Fibroblast of pulmonary artery (primary cell): ENCODE measurements around the gene TNS1.

Source experiments
- DNase-seq: peaks from one replicate; pipeline ENCODE4 v3.0.0-alpha.2; 2010; ENCODE audit warnings: low read depth
- H3K4me3 ChIP-seq: replicated peaks from 2 replicates; pipeline ENCODE4 v1.5.1; 2011; ENCODE audit warnings: low read depth, mild to moderate bottlenecking, control low read depth, low read length, moderate library complexity
- TF ChIP-seq, protein P1 (sequence below): IDR thresholded peaks from 2 replicates; pipeline ENCODE4 v1.5.1; 2011; ENCODE audit warnings: mild to moderate bottlenecking, control low read depth, low read length, inconsistent platforms; ENCODE audit errors: missing control alignments

TNS1 gene

DNA sequence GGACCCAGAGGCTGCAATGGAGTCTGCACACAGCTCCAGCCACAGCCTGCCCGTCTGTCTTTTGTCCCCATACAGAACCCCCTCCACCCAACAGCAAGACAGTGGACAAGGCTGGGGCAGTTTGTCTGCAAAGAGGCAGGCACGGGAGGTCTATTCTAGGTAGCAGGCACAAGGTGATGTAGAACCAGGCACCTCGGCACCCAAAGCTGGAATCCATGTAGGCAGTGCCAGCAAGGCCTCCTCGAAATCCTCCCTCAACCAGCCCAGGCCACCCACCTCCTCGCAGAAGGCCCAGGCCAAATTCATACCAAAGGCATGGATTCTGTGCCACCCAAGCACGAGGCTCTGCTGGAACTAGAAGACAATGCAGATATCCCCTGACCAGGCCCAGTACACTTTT lies 179.2 kb downstream of the TNS1 start:
- TF ChIP-seq, protein P1, sequence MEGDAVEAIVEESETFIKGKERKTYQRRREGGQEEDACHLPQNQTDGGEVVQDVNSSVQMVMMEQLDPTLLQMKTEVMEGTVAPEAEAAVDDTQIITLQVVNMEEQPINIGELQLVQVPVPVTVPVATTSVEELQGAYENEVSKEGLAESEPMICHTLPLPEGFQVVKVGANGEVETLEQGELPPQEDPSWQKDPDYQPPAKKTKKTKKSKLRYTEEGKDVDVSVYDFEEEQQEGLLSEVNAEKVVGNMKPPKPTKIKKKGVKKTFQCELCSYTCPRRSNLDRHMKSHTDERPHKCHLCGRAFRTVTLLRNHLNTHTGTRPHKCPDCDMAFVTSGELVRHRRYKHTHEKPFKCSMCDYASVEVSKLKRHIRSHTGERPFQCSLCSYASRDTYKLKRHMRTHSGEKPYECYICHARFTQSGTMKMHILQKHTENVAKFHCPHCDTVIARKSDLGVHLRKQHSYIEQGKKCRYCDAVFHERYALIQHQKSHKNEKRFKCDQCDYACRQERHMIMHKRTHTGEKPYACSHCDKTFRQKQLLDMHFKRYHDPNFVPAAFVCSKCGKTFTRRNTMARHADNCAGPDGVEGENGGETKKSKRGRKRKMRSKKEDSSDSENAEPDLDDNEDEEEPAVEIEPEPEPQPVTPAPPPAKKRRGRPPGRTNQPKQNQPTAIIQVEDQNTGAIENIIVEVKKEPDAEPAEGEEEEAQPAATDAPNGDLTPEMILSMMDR: no peak
- no peak overlapping the region for H3K4me3 ChIP-seq
- DNase-seq: no peak

GRCh38 chr2:217822296-217823252 lies 180.2 kb downstream of the TNS1 start:
- H3K4me3 ChIP-seq: no peak overlapping the region
- peak; percentile 28 for DNase-seq
- TF ChIP-seq, protein P1: no peak

DNA sequence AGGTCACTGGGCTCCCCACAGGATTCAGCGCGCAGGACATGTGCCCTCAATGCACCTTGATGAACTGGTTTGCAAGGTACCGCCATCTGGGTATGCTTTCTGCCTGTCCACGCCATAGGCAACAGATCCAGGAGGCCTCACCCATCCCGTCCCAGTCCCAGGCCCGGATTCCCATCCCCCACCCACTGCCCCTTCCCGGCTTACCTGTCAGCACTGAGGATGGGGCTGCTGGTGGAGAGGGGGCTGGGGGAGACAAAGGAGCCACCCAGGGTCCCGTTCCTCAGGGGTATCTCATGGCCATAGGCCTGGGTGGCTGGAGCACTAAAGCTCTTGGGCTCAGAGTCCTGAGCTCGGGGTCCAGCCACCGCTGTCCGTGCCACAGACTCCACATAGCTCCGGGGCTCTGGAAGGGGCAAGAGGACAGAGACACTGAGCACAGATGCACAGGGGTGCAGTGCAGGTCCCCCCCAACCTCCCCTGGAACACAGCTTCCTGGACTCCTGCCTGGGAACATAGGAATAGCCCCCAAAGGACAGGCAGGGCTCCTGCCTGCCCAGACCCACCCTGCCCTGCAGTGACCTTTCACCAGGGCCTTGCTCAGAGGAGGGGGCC lies 181.2 kb downstream of the TNS1 start:
- TF ChIP-seq, protein P1: no peak
- DNase-seq: no peak
- H3K4me3 ChIP-seq: no peak overlapping the region

- H3K4me3 ChIP-seq: no peak overlapping the region
Observed at GRCh38 chr2:217820904-217821303, 181.9 kb downstream of the TNS1 start.

GRCh38 chr2:217820091-217820819 lies 182.5 kb downstream of the TNS1 start:
- TF ChIP-seq, protein P1: no peak
- no peak overlapping the region for H3K4me3 ChIP-seq
- DNase-seq: peak; percentile 72

More at GRCh38 chr2:217820904-217821303, 181.9 kb downstream of the TNS1 start:
- DNase-seq: no peak
- TF ChIP-seq, protein P1: no peak

DNA sequence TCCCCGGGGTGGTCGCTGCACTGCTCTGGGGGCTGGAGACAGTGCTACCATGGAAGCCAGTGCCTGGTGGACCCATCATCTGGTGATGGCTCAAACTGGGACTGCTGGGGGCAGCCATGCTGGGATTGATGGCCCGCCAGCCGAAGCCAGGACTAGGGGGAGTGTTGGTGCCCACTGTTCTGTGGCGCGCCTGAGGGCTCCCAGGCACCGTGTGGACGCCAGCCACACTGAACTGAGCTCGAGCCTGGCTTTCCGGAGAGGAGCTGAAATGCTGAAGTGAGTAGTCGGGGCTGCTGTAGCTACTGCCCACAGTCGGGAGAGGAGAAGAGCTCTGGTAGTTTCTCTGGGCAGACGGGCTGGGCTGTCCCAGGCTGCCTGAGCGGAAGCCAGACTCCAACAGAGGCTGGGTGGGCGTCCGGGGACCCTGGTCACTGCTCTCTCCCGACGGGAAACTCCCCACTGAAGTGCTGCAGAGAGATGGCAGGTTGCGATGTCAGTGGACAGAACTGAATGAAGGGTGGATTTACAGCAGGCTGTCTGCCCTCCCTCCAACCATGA lies 184.4 kb downstream of the TNS1 start:
- DNase-seq: no peak
- H3K4me3 ChIP-seq: no peak overlapping the region
- TF ChIP-seq, protein P1: no peak
